GM18519 (cell line): ENCODE data around the gene CELA2B.
"Not testable (repeated sequence)": the region's sequence is repeated elsewhere in the genome, so short reads cannot be mapped to it uniquely, and the experiment has no call there.

ENCODE experiments used
- ATAC-seq: cut with Tn5 transposase; IDR thresholded peaks from one replicate; pipeline ENCODE4 v1.9.1; 2021; ENCODE audit warnings: mild to moderate bottlenecking, moderate library complexity; ENCODE audit not compliant: unreplicated experiment, low FRiP score

Gene CELA2B

DNA sequence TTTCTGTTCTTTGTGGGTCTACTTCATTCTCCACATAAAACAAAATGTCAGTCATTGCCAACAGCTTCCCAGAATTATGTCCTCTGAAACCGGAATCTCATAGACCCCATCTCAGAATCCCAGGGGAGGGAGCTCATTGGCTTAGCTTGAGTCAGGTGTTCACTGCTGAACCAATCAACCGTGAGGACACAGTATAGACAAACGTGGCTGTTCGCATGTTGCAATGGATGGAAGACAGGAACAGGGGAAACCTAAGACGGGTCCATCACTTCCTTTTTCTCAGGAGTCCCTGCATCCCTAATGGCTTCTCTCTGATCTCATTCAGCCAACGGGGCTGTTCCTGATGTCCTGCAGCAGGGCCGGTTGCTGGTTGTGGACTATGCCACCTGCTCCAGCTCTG, 10.2 kb upstream of the CELA2B start:
- ATAC-seq: no peak

DNA sequence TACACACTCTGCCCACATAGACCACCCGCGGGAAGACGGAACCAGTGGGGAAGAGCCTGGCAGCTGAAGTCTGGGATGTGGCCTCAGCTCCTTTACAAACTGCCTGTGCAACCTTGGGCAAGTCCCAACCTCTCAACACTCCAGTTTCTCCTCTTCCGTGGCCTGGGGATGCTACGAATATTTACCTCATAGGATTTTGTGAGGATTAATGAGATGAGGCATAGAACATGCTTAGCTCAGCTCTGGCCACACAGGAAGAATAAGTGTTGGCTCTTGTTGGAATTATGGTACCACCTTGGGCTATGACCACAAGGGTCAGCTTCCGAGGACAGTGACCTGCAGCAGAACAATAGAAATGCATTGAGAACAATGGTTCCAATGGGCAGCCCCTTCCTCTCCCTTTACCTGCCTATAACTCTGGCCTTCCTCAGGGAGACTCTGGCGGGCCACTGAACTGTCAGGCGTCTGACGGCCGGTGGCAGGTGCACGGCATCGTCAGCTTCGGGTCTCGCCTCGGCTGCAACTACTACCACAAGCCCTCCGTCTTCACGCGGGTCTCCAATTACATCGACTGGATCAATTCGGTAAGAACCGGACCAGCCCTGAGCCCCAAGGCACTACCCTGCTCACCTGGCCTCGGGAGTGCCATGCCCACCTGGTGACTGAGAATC, 8.8 kb upstream of the CELA2B start:
- not testable (repeated sequence) for ATAC-seq

DNA sequence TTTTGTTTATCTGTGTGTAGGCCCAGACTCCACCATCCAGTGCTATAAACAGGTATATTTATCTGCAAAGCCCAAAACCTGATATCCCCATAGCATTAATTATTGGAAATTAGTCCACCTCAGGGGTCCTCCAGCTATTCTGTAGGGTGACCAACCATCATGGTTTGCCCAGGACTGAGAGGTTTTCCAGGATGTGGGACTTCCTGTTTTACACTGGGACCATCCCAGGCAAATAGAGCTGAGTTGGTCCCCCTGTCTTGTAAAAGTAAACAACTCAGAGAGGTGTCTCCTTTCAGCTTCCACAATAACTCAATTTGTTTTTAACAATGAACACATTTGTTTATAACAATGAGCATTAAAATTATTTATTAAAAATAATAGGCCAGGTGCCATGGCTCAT, 7.8 kb upstream of the CELA2B start:
- no peak for ATAC-seq

DNA sequence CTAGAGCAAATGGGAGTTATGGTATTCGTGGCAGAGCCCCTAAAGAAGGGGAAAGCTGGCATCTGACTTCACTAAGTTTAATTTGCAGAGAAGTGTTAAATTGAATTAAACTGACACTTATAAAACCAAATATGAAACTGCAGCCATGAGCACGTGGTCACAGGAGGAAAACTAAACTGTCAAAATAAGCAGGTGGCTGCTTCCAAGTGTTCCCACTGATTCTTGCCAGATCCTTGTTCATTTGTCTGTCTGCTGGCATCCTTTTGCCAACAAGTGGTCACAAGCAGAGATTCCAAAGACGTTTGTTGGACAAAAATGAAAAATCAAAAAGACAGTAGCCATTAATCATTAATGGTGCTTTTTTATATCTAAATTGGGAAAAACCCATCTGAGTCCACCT, 6.5 kb upstream of the CELA2B start:
- ATAC-seq: no peak

DNA sequence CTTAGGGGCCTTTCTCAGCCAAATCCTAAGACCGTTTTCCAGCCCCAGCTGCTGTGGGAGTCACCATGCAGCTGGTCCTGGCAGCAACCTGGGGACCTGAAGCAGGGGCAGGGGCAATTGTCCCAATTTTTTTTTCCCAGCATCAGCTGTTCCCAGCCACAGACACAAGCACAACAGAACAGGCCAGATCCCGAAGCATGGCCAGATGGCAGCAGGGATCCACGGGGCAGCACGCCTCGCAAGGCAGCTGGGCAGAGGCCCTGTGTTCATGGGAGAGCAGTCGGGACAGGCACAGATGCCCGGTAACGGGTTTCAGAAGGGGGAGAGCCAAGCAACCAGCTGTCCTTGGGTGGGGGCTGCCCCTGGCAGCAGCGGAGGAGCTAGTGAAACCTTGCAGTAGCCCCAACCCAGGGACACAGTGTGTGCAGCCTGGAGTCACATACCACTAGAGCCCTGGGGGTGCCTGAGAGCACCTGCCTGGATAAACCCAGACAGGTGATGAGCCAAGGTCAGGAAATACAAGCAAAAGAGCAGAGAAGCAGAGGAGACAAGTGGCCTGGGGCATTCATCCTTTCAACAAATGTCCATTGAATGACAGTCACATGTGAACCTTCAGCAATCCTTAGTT, 6.0 kb upstream of the CELA2B start:
- ATAC-seq: not testable (repeated sequence)

DNA sequence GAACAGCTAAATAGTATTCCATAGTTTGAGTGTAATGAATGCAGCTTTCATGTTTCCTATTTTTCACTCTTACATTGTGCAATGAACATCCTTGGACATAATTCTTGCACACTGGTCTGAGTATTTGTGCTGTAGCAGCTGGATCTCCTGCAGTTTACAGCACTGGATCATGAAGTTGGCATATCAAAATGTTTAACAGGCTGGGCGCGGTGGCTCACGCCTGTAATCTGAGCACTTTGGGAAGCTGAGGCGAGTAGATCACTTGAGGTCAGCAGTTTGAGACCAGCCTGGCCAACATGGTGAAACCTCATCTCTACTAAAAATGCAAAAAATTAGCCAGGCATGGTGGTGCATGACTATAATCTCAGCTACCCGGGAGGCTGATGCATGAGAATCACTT, 4.8 kb upstream of the CELA2B start:
- ATAC-seq: not testable (repeated sequence)

DNA sequence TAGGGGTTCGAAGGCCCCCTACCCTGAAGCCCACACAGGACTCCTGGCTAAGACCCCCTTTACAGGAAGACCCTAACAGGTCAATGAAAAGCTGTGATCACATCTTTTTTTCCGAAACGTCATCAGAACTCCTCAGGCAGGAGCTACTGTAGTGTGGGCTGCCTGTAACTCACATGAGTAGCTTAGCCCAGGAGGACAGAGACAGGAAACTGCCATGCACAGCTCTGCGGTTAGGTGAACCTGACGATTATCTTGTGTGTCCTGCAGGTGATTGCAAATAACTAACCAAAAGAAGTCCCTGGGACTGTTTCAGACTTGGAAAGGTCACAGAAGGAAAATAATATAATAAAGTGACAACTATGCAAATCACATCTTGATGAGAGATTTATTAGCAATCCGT, 4.2 kb upstream of the CELA2B start:
- ATAC-seq: not testable (repeated sequence)

DNA sequence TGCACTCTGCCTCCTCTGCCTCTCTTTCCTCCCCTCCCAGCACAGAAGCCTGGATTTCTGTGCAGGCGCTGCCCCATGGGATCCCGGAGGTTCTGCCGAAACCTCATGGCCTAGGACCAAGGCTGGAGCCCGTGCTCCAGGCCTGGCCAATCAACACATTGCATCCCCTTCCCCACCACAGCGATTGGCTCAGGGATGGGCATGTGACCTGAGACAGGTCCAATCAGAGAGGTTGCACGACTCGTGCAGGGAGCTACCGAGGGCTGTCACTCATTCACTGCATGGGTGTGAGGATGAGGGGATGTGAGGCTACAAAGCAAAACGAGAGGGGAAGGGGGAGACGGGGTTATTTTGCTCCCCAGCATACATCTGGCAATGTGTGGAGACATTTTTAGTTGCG, 3.3 kb upstream of the CELA2B start:
- ATAC-seq: no peak

DNA sequence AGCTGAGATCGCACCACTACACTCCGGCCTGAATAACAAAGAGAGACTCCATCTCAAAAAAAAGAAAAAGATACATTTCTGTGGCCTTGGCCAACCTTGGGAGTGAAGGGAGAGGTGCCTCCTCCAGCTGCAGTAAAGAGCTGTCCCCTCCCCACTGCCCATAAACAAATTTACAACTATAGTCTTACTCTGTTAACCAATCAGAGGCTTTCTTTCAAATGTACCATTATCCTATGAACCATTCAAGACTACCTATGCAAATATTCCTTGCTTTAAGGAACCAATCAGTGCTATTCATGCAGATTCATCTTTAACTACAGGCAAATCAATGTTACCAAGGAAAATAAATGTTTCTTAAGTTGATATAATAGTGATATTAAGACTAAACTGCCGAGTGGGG, 1.0 kb downstream of the CELA2B start:
- ATAC-seq: no peak

DNA sequence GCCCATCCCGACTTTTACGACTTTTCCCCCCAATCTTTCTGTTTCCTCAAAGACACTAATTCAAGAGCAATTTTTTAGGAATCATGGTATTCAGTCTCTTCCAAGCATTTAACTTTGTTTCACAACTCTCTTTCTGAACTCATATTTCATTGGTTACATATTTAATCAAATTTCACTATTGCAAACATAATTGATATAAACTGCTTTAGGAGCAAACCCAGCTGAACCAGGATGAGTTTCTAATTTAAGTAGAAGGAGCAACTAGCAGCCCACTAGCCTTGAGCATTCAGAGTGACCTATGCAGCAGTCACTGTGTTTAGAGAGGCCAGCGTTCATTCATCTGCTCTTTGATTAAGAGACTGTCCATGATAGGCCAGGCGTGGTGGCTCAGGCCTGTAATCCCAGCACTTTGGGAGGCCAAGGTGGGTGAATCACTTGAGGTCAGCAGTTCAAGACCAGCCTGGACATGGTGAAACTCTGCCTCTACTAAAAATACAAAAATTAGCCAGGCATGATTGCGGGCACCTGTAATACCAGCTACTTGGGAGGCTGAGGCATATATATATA, 1.8 kb downstream of the CELA2B start:
- no peak for ATAC-seq

DNA sequence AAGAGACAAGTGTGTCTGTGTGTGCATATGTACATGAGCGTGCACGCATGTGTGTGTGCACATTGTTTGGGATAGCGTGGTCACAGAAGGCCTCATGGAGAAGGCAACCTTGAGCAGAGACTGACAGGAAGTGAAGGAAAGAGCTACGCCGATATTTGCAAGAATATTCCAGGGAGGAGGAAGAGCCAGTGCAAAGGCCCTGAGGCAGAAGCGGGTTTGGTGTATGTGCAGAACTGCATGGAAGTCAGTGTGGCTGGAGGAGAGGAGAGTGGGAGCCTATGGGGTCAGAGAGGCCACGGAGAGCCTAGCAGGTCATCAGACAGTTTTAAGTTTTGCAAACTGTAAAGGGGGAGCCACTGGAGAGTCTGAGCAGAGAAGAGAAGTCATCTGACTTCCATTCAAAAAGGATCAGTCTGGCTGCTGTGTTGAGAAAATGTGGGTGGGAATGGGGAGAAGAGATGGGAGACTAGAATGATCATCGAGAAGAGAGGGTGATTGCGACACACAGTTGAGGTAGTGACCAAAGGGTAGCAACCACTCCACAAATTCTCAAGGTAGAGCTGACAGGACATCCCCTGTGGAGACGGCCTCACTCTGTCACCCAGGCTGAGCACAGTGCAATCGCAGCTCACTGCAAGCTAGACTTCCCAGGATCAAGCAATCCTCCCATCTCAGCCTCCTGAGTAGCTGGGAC, 3.9 kb downstream of the CELA2B start:
- no peak for ATAC-seq

DNA sequence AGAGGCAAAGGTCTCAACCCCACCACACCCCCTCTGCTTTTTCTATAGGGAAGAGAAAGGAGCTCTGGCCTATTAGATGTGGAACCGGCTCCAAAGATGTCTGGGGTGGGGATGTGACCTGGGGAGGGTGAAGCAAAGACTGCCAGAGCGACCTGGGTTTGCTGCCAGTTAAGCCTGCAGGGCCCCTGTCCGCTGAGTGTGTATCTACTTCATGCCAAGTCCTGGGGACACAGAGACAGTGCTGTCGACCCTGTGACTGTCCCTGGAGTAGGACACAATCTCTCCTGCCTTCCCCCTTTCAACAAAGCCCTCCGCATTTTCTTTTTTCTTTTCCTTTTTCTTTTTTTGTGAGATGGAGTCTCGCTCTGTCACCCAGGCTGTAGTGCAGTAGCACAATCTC, 6.6 kb downstream of the CELA2B start:
- ATAC-seq: not testable (repeated sequence)

DNA sequence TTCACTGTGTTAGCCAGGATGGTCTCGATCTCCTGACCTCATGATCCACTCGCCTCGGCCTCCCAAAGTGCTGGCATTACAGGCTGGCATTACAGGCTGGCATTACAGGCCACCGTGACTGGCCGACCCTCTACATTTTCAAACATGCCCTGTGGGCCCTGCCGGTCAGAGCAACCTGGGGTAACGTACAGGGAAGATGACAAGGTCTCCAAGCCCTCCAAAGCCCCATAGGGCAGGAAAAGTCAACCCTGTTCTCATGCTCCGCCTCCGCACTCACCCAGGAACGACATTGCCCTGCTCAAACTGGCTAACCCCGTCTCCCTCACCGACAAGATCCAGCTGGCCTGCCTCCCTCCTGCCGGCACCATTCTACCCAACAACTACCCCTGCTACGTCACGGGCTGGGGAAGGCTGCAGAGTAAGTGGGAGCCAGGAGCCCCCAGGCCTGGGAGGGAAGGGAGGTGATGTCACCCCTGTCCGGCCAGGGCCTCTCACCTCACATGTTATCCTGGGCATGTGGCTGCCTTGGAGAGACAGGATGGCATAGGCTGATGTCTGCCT, 7.2 kb downstream of the CELA2B start:
- ATAC-seq: not testable (repeated sequence)

DNA sequence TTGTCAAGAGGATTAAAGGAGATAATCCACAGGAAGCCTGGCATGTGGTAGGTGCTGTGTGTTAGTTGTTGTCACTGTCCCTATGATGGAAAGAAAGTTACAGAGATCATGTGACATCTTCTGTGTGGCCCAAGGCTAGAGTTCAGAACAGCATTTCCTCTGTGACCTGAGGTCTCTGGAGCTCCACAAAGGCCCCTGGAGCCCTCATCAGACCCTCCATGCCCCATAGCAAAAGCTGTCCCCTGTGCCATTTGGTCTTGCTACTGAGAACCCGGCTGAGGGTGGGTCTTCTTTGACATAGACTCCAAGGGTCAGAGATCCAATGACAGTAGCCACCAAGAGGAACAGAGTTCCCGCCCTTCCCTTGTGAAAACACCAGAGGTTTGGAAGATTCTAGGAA, 8.1 kb downstream of the CELA2B start:
- no peak for ATAC-seq

DNA sequence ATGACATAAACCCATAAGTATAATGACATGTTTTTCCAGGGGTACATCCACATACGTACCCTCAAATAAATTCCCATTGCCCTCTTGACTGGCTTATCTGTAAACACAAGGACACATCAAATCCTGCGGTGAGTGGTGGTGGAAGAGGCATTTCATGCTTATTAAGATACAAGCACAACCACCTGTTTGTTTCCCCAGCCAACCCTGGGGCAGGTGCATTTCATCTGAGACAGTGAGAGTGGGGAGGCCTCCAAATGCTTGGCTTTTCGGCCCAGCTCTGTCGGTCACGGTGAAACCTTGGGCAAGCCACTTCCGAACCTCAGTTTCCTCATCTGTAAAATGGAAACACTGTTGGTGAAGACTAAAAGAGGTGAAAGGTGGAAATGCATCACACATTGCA, 8.5 kb downstream of the CELA2B start:
- not testable (repeated sequence) for ATAC-seq

DNA sequence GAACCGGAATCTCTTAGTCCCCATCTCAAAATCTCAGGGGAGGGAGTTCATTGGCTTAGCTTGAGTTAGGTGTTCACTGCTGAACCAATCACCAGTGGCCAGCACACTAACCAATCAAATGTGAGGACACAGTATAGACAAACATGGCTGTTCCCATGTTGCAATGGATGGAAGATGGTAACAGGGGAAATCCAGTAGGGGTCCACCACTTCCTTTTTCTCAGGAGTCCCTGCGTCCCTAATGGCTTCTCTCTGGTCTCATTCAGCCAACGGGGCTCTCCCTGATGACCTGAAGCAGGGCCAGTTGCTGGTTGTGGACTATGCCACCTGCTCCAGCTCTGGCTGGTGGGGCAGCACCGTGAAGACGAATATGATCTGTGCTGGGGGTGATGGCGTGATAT, 9.7 kb downstream of the CELA2B start:
- no peak for ATAC-seq

DNA sequence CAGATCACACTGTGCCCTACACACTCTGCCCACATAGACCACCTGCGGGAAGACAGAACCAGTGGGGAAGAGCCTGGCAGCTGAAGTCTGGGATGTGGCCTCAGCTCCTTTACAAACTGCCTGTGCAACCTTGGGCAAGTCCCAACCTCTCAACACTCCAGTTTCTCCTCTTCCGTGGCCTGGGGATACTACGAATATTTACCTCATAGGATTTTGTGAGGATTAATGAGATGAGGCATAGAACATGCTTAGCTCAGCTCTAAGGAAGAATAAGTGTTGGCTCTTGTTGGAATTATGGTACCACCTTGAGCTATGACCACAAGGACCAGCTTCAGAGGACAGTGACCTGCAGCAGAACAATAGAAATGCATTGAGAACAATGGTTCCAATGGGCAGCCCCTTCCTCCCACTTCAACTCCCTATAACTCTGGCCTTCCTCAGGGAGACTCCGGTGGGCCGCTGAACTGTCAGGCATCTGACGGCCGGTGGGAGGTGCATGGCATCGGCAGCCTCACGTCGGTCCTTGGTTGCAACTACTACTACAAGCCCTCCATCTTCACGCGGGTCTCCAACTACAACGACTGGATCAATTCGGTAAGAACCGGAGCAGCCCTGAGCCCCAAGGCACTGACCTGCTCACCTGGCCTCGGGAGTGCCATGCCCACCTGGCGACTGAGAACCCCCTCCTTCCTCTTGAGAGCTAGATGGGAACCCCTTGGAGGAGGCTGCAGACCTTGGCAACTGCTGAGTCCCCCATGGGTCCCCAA, 11.1 kb downstream of the CELA2B start:
- ATAC-seq: not testable (repeated sequence)

DNA sequence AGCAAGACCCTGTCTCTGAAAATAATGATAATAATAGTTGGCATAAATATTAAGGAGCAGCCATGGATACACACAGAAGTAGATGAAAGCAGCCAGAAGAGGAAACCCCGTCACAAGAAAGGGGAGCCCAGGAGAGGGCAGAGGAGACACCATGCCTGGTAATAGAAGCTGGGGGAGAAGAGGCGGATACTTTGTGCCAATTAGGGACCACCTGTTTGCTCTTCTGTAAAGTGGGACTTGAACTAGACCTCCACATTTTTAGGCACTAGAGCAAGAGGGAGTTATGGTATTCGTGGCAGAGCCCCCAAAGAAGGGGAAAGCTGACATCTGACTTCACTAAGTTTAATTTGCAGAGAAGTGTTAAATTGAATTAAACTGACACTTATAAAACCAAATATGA, 12.5 kb downstream of the CELA2B start:
- no peak for ATAC-seq

DNA sequence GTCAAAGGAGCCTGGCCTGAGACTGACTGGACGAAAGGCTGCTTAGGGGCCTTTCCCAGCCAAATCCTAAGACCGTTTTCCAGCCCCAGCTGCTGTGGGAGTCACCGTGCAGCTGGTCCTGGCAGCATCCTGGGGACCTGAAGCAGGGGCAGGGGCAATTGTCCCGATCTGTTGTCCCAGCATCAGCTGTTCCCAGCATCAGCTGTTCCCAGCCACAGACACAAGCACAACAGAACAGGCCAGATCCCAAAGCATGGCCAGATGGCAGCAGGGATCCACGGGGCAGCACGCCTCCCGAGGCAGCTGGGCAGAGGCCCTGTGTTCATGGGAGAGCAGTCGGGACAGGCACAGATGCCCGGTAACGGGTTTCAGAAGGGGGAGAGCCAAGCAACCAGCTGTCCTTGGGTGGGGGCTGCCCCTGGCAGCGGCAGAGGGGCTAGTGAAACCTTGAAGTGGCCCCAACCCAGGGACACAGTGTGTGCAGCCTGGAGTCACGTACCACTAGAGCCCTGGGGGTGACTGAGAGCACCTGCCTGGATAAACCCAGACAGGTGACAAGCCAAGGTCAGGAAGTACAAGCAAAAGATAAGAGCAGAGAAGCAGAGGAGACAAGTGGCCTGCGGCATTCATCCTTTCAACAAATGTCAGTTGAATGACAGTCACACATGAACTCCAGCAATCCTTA, 13.3 kb downstream of the CELA2B start:
- ATAC-seq: no peak

DNA sequence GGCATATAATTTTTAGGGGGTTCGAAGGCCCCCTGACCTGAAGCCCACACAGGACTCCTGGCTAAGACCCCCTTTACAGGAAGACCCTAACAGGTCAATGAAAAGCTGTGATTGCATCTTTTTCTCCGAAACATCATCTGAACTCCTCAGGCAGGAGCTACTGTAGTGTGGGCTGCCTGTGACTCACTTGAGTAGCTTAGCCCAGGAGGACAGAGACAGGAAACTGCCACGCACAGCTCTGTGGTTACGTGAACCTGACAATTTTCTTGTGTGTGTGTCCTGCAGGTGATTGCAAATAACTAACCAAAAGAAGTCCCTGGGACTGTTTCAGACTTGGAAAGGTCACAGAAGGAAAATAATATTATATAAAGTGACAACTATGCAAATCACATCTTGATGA, 15.1 kb downstream of the CELA2B start:
- ATAC-seq: not testable (repeated sequence)
